Muscle of leg (tissue), 11 donors: ENCODE results near the gene MARCO. TPM values are rescaled to one million over a fixed set of nuclear protein-coding genes. Genes with fewer than 3 reads are reported as not detected.
A peak's percentile ranks its signal among the peaks of the same experiment; 100 is the strongest.

ENCODE experiments used
- DNase-seq: peaks from one replicate; pipeline ENCODE4 v3.0.0; 2013
- H3K27ac ChIP-seq: one replicate; pipeline ENCODE4 v1.5.1; 2013; ENCODE audit warnings: mild to moderate bottlenecking, low read length, control low read depth
- H3K27me3 ChIP-seq: one replicate; pipeline ENCODE4 v1.6.1; 2013; ENCODE audit warnings: low read length; ENCODE audit not compliant: control insufficient read depth, insufficient read depth
- H3K36me3 ChIP-seq: one replicate; pipeline ENCODE4 v1.6.1; 2013; ENCODE audit warnings: low read length; ENCODE audit not compliant: control insufficient read depth, insufficient read depth
- H3K4me1 ChIP-seq: one replicate; pipeline ENCODE4 v1.6.1; 2013; ENCODE audit warnings: low read length; ENCODE audit not compliant: control insufficient read depth, insufficient read depth
- H3K4me3 ChIP-seq: one replicate; pipeline ENCODE4 v1.5.1; 2013; ENCODE audit warnings: low read length, control low read depth
- H3K9me3 ChIP-seq: replicated peaks from 2 replicates; pipeline ENCODE4 v1.6.1; 2013; ENCODE audit warnings: low read depth, low read length; ENCODE audit not compliant: control insufficient read depth
- WGBS: methylation state at CpG from one replicate; pipeline ENCODE4 v1.1.5; 2013; ENCODE audit warnings: missing lambda C conversion rate; ENCODE audit not compliant: insufficient coverage; 5-methylcytosine and 5-hydroxymethylcytosine counted together
- polyA plus RNA-seq, 8 donors: library from polyadenylated mRNA; unstranded; fragments of 120-200 nt; gene quantifications; one replicate each; pipeline versions ENCODE4 v1.2.1 to v1.2.3, GENCODE V29; 2013; ENCODE audit warnings: inconsistent platforms in 1 of 8, low replicate concordance in 1 of 8; ENCODE audit not compliant: insufficient read length in 8 of 8, insufficient read depth in 1 of 8
- total RNA-seq: library from RNA; stranded (reverse); fragments of 120-200 nt; gene quantifications from one replicate; pipeline ENCODE4 v1.2.4, GENCODE V29; 2013

The MARCO gene
- total and polyA plus RNA-seq, 9 donors = 0.98 to 2.0 (median 1.2) TPM

- Histone ChIP-seq H3K4me3 (no peak overlapping the region), H3K36me3 (no peaks in the 10 kb centered on the region), H3K27ac (no peak overlapping the region), H3K4me1 (peaks cover 11% of the 10 kb centered on the region), H3K27me3 (no peaks in the 10 kb centered on the region), H3K9me3 (peaks cover 2% of the 10 kb centered on the region)
- peak; percentile 36 for DNase-seq
- 60% methylated on average over 1 of the region's 4 CpGs for WGBS
These were observed 31.6 kb downstream of the MARCO start for GRCh38 chr2:118973542-118973951.

GRCh38 chr2:118974103-118974993 is 32.4 kb downstream of the MARCO start:
- no peak for DNase-seq
- Histone ChIP-seq H3K36me3 (no peaks in the 10 kb centered on the region), H3K4me3 (no peak overlapping the region), H3K9me3 (peaks cover 2% of the 10 kb centered on the region), H3K4me1 (peaks cover 11% of the 10 kb centered on the region), H3K27ac (no peak overlapping the region), H3K27me3 (no peaks in the 10 kb centered on the region)
- 81% methylated on average over 7 of the region's 13 CpGs for WGBS

GRCh38 chr2:118975133-118975532 is 33.1 kb downstream of the MARCO start:
- no peak overlapping the region for H3K4me3 ChIP-seq
- H3K9me3 ChIP-seq = peaks cover 2% of the 10 kb centered on the region
- peaks cover 11% of the 10 kb centered on the region for H3K4me1 ChIP-seq
- no peak for DNase-seq
- no peaks in the 10 kb centered on the region for H3K36me3 ChIP-seq
- WGBS = no CpG with 5 or more reads among the region's 5 CpGs
- no peak overlapping the region for H3K27ac ChIP-seq
- peaks cover 2% of the 10 kb centered on the region for H3K27me3 ChIP-seq

- DNase-seq = no peak
- 76% methylated on average over 2 of the region's 2 CpGs for WGBS
- H3K27me3 ChIP-seq = peaks cover 2% of the 10 kb centered on the region
- peaks cover 2% of the 10 kb centered on the region for H3K9me3 ChIP-seq
- no peak overlapping the region for H3K27ac ChIP-seq
- H3K36me3 ChIP-seq = no peaks in the 10 kb centered on the region
- H3K4me3 ChIP-seq = no peak overlapping the region
- H3K4me1 ChIP-seq = no peaks in the 10 kb centered on the region
These were observed 36.1 kb downstream of the MARCO start for GRCh38 chr2:118978064-118978463.

- Histone ChIP-seq H3K4me3 (no peak overlapping the region), H3K4me1 (no peaks in the 10 kb centered on the region), H3K27me3 (peaks cover 4% of the 10 kb centered on the region), H3K36me3 (no peaks in the 10 kb centered on the region), H3K27ac (no peak overlapping the region), H3K9me3 (peaks cover 2% of the 10 kb centered on the region)
- 83% methylated on average over 4 of the region's 5 CpGs for WGBS
- DNase-seq = no peak
These were observed 37.3 kb downstream of the MARCO start for GRCh38 chr2:118979152-118979861.

GRCh38 chr2:118980022-118980421 is 38.0 kb downstream of the MARCO start:
- Histone ChIP-seq H3K27ac (no peak overlapping the region), H3K9me3 (peaks cover 2% of the 10 kb centered on the region), H3K27me3 (peaks cover 4% of the 10 kb centered on the region), H3K4me3 (no peak overlapping the region), H3K36me3 (no peaks in the 10 kb centered on the region), H3K4me1 (no peaks in the 10 kb centered on the region)
- DNase-seq = no peak
- WGBS = 68% methylated on average over 4 of the region's 4 CpGs

GRCh38 chr2:118980573-118980972 is 38.6 kb downstream of the MARCO start:
- no peak overlapping the region for H3K27ac ChIP-seq
- no peaks in the 10 kb centered on the region for H3K36me3 ChIP-seq
- peaks cover 2% of the 10 kb centered on the region for H3K9me3 ChIP-seq
- no peak for DNase-seq
- H3K27me3 ChIP-seq = peaks cover 4% of the 10 kb centered on the region
- 85% methylated on average over 1 of the region's 2 CpGs for WGBS
- H3K4me1 ChIP-seq = no peaks in the 10 kb centered on the region
- H3K4me3 ChIP-seq = no peak overlapping the region

GRCh38 chr2:118981632-118982031 is 39.6 kb downstream of the MARCO start:
- Histone ChIP-seq H3K27ac (no peak overlapping the region), H3K9me3 (peaks cover 2% of the 10 kb centered on the region), H3K4me3 (no peak overlapping the region), H3K4me1 (no peaks in the 10 kb centered on the region), H3K36me3 (no peaks in the 10 kb centered on the region), H3K27me3 (peaks cover 4% of the 10 kb centered on the region)
- WGBS = 88% methylated on average over 1 of the region's 2 CpGs
- DNase-seq = no peak

- H3K4me3 ChIP-seq = no peak overlapping the region
- no peaks in the 10 kb centered on the region for H3K9me3 ChIP-seq
- H3K4me1 ChIP-seq = no peaks in the 10 kb centered on the region
- peaks cover 4% of the 10 kb centered on the region for H3K27me3 ChIP-seq
- no peak for DNase-seq
- 74% methylated on average over 2 of the region's 3 CpGs for WGBS
- no peaks in the 10 kb centered on the region for H3K36me3 ChIP-seq
- no peak overlapping the region for H3K27ac ChIP-seq
These were observed 40.0 kb downstream of the MARCO start for GRCh38 chr2:118982039-118982438.

GRCh38 chr2:118983133-118983532 is 41.1 kb downstream of the MARCO start:
- Histone ChIP-seq H3K27me3 (peaks cover 4% of the 10 kb centered on the region), H3K4me3 (no peak overlapping the region), H3K4me1 (no peaks in the 10 kb centered on the region), H3K9me3 (no peaks in the 10 kb centered on the region), H3K36me3 (no peaks in the 10 kb centered on the region), H3K27ac (no peak overlapping the region)
- 78% methylated on average over 4 of the region's 6 CpGs for WGBS
- no peak for DNase-seq
